GM23338 (cell line): ENCODE results near the gene NAXE. TPM values are rescaled to one million over a fixed set of nuclear protein-coding genes. Genes with fewer than 3 reads are reported as not detected.

Experiments used
- ATAC-seq: fragments of 200-7000 bp; cut with Tn5 transposase; 3 replicates; pipeline ENCODE4 v1.9.1; 2020
- DNase-seq: peaks from one replicate; pipeline ENCODE4 v3.0.0-alpha.2; 2015; ENCODE audit warnings: low spot score
- H2AFZ ChIP-seq: fragments of 200-600 bp; sonication (generic); 2 replicates; pipeline ENCODE4 v1.8.0; 2016; ENCODE audit warnings: antibody characterized with exemption, mild to moderate bottlenecking, moderate library complexity
- H3F3A ChIP-seq: fragments of 200-600 bp; sonication (generic); replicated peaks from 2 replicates; pipeline ENCODE4 v1.8.0; 2017; ENCODE audit warnings: antibody characterized with exemption, mixed run types, low read depth
- H3K27ac ChIP-seq: fragments of 200-600 bp; sonication (generic); 2 replicates; pipeline ENCODE4 v1.6.1; 2016; ENCODE audit warnings: low read depth
- H3K27me3 ChIP-seq: fragments of 200-600 bp; sonication (generic); 2 replicates; pipeline ENCODE4 v1.8.0; 2016; ENCODE audit warnings: mild to moderate bottlenecking, mixed run types, moderate library complexity; ENCODE audit not compliant: insufficient read depth
- H3K36me3 ChIP-seq: fragments of 200-600 bp; sonication (generic); 2 replicates; pipeline ENCODE4 v1.8.0; 2016; ENCODE audit warnings: mild to moderate bottlenecking; ENCODE audit not compliant: insufficient read depth
- H3K4me1 ChIP-seq: fragments of 200-600 bp; sonication (generic); 2 replicates; pipeline ENCODE4 v1.8.0; 2016; ENCODE audit warnings: mild to moderate bottlenecking, moderate library complexity; ENCODE audit not compliant: insufficient read depth
- H3K4me2 ChIP-seq: fragments of 200-600 bp; sonication (generic); 2 replicates; pipeline ENCODE4 v1.7.1; 2017; ENCODE audit warnings: mixed run types
- H3K4me3 ChIP-seq: fragments of 200-600 bp; sonication (generic); 2 replicates; pipeline ENCODE4 v1.6.1; 2016; ENCODE audit warnings: mixed run types
- H3K79me2 ChIP-seq: fragments of 200-600 bp; sonication (generic); replicated peaks from 2 replicates; pipeline ENCODE4 v1.8.0; 2017; ENCODE audit warnings: mild to moderate bottlenecking; ENCODE audit not compliant: insufficient read depth
- H3K9me2 ChIP-seq: fragments of 200-600 bp; sonication (generic); 2 replicates; pipeline ENCODE4 v1.8.0; 2017; ENCODE audit not compliant: insufficient read depth
- H4K20me1 ChIP-seq: fragments of 200-600 bp; sonication (generic); replicated peaks from 2 replicates; pipeline ENCODE4 v1.8.0; 2017; ENCODE audit warnings: mild to moderate bottlenecking; ENCODE audit not compliant: insufficient read depth
- H3K27ac Mint-ChIP-seq: 2 replicates; pipeline ENCODE4 v1.8.0; 2020; ENCODE audit warnings: inconsistent platforms, mild to moderate bottlenecking, moderate library complexity, mixed read lengths
- H3K27me3 Mint-ChIP-seq: 3 replicates; pipeline ENCODE4 v1.8.0; 2022; ENCODE audit warnings: low read depth, mild to moderate bottlenecking, moderate library complexity, mixed read lengths, inconsistent platforms; ENCODE audit not compliant: insufficient read depth, poor library complexity
- H3K36me3 Mint-ChIP-seq: 3 replicates; pipeline ENCODE4 v1.8.0; 2021; ENCODE audit warnings: low read depth, mild to moderate bottlenecking, inconsistent platforms, moderate library complexity, mixed read lengths
- H3K4me1 Mint-ChIP-seq: 3 replicates; pipeline ENCODE4 v1.8.0; 2020; ENCODE audit warnings: mild to moderate bottlenecking, inconsistent platforms, mixed read lengths
- H3K4me3 Mint-ChIP-seq: 3 replicates; pipeline ENCODE4 v1.8.0; 2021; ENCODE audit warnings: moderate library complexity, mild to moderate bottlenecking, inconsistent platforms, mixed read lengths
- H3K9me3 Mint-ChIP-seq: 3 replicates; pipeline ENCODE4 v1.8.0; 2020; ENCODE audit warnings: moderate library complexity, mild to moderate bottlenecking, inconsistent platforms, mixed read lengths
- CREB1 ChIP-seq: fragments of 250-450 bp; sonication (Bioruptor Pico); IDR thresholded peaks from 2 replicates; pipeline ENCODE4 v1.5.0; 2020; ENCODE audit warnings: low read depth, mild to moderate bottlenecking, moderate library complexity
- CTCF ChIP-seq, 2 experiments: fragments of 200-600 bp in 1 of 2; sonication (generic) in 1 of 2; conservative IDR thresholded peaks; 2 replicates each; pipeline versions ENCODE4 v1.5.1 to v1.6.1; 2016 to 2017; ENCODE audit warnings: antibody characterized with exemption in 2 of 2, low read depth in 2 of 2, mild to moderate bottlenecking in 2 of 2, moderate library complexity in 1 of 2
- EZH2 ChIP-seq: fragments of 200-600 bp; sonication (generic); IDR thresholded peaks from one replicate; pipeline ENCODE4 v1.8.0; 2017; ENCODE audit warnings: antibody characterized with exemption, mild to moderate bottlenecking, low read depth; ENCODE audit not compliant: unreplicated experiment
- EZH2phosphoT487 ChIP-seq: fragments of 200-600 bp; sonication (generic); IDR thresholded peaks from one replicate; pipeline ENCODE4 v1.8.1; 2018; ENCODE audit warnings: antibody characterized with exemption; ENCODE audit not compliant: unreplicated experiment
- JUNB ChIP-seq: IDR thresholded peaks from one replicate; pipeline ENCODE4 v1.6.1; 2016; ENCODE audit warnings: antibody characterized with exemption; ENCODE audit not compliant: unreplicated experiment
- NANOG ChIP-seq: IDR thresholded peaks from 2 replicates; pipeline ENCODE4 v1.6.1; 2016; ENCODE audit warnings: antibody characterized with exemption, borderline replicate concordance
- POLR2AphosphoS5 ChIP-seq: IDR thresholded peaks from 2 replicates; pipeline ENCODE4 v1.6.1; 2016; ENCODE audit warnings: antibody characterized with exemption, low read depth
- REST ChIP-seq: IDR thresholded peaks from one replicate; pipeline ENCODE4 v1.6.1; 2018; ENCODE audit warnings: antibody characterized with exemption; ENCODE audit not compliant: unreplicated experiment
- STAT1 ChIP-seq: IDR thresholded peaks from one replicate; pipeline ENCODE4 v1.6.1; 2016; ENCODE audit warnings: antibody characterized with exemption; ENCODE audit not compliant: unreplicated experiment
- ZNF114 ChIP-seq: fragments of 250-450 bp; sonication (Bioruptor Pico); IDR thresholded peaks from 2 replicates; pipeline ENCODE4 v1.5.0; 2020; ENCODE audit warnings: mild to moderate bottlenecking, moderate library complexity
- ZNF331 ChIP-seq: fragments of 250-450 bp; sonication (Bioruptor Pico); IDR thresholded peaks from 2 replicates; pipeline ENCODE4 v1.5.0; 2020; ENCODE audit warnings: low read depth, mild to moderate bottlenecking, moderate library complexity
- polyA plus RNA-seq: library from polyadenylated mRNA; unstranded; fragments of >200 nt; fragmentation: Nextera tagmentation; extraction: Ambion mirVana; gene quantifications from 2 replicates; pipeline ENCODE4 v1.2.1, GENCODE V29; 2016
- total RNA-seq: library from RNA; depleted of rRNA; stranded (reverse); fragments of >200 nt; shearing (Covaris generic); gene quantifications from 2 replicates; pipeline ENCODE4 v1.2.3, GENCODE V29; 2014
- TF ChIP-seq, protein P1 (sequence below): IDR thresholded peaks from 2 replicates; pipeline ENCODE4 v1.6.1; 2016; ENCODE audit warnings: antibody characterized with exemption
- TF ChIP-seq, protein P2 (sequence below): fragments of 250-450 bp; sonication (Bioruptor Pico); IDR thresholded peaks from 2 replicates; pipeline ENCODE4 v1.5.0; 2020; ENCODE audit warnings: mild to moderate bottlenecking, moderate library complexity

The NAXE gene
- total and polyA plus RNA-seq, 2 experiments from 2014 or later: 82.1 to 87.5 TPM

DNA sequence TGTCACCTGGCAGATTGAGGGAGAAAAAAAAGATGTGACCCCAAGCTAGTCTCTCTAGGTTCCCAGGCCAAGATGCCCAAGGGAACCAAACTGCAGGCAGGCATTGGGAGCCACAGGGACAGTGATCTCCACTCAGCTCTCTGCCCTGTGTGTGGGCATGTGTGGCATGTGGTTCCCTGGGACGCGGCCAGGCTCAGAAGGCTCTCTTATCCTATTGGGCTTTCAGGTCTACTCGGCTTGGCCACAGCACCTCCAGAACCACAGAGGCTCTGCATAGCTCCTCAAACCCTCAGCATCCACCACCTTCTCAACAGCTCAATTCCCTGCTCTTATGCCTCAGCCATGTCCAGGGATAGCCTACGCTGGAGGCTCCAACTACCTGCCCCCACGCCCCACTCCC is 41.2 kb upstream of the NAXE start:
- H3K27ac ChIP-seq: no peak overlapping the region
- no peak overlapping the region for H2AFZ ChIP-seq
- DNase-seq (no peak), ATAC-seq (no peak)
- no peaks in the 10 kb centered on the region for H3K9me2 ChIP-seq
- no peaks in the 10 kb centered on the region for H3F3A ChIP-seq
- H3K27me3 Mint-ChIP-seq: peaks cover 4% of the 10 kb centered on the region
- TF ChIP-seq CTCF (conservative IDR thresholded peaks at IDR 0.05; ENCODE audit: low read depth in 2 of 2) (no peak), STAT1 (no peak), REST (no peak), ZNF114 (CRISPR knock-in tag) (no peak), EZH2phosphoT487 (no peak), ZNF331 (CRISPR knock-in tag) (no peak), POLR2AphosphoS5 (no peak), JUNB (no peak), CREB1 (CRISPR knock-in tag) (no peak), EZH2 (no peak), NANOG (no peak)
- TF ChIP-seq, protein P1, sequence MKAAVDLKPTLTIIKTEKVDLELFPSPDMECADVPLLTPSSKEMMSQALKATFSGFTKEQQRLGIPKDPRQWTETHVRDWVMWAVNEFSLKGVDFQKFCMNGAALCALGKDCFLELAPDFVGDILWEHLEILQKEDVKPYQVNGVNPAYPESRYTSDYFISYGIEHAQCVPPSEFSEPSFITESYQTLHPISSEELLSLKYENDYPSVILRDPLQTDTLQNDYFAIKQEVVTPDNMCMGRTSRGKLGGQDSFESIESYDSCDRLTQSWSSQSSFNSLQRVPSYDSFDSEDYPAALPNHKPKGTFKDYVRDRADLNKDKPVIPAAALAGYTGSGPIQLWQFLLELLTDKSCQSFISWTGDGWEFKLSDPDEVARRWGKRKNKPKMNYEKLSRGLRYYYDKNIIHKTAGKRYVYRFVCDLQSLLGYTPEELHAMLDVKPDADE: no peak
- TF ChIP-seq, protein P2, sequence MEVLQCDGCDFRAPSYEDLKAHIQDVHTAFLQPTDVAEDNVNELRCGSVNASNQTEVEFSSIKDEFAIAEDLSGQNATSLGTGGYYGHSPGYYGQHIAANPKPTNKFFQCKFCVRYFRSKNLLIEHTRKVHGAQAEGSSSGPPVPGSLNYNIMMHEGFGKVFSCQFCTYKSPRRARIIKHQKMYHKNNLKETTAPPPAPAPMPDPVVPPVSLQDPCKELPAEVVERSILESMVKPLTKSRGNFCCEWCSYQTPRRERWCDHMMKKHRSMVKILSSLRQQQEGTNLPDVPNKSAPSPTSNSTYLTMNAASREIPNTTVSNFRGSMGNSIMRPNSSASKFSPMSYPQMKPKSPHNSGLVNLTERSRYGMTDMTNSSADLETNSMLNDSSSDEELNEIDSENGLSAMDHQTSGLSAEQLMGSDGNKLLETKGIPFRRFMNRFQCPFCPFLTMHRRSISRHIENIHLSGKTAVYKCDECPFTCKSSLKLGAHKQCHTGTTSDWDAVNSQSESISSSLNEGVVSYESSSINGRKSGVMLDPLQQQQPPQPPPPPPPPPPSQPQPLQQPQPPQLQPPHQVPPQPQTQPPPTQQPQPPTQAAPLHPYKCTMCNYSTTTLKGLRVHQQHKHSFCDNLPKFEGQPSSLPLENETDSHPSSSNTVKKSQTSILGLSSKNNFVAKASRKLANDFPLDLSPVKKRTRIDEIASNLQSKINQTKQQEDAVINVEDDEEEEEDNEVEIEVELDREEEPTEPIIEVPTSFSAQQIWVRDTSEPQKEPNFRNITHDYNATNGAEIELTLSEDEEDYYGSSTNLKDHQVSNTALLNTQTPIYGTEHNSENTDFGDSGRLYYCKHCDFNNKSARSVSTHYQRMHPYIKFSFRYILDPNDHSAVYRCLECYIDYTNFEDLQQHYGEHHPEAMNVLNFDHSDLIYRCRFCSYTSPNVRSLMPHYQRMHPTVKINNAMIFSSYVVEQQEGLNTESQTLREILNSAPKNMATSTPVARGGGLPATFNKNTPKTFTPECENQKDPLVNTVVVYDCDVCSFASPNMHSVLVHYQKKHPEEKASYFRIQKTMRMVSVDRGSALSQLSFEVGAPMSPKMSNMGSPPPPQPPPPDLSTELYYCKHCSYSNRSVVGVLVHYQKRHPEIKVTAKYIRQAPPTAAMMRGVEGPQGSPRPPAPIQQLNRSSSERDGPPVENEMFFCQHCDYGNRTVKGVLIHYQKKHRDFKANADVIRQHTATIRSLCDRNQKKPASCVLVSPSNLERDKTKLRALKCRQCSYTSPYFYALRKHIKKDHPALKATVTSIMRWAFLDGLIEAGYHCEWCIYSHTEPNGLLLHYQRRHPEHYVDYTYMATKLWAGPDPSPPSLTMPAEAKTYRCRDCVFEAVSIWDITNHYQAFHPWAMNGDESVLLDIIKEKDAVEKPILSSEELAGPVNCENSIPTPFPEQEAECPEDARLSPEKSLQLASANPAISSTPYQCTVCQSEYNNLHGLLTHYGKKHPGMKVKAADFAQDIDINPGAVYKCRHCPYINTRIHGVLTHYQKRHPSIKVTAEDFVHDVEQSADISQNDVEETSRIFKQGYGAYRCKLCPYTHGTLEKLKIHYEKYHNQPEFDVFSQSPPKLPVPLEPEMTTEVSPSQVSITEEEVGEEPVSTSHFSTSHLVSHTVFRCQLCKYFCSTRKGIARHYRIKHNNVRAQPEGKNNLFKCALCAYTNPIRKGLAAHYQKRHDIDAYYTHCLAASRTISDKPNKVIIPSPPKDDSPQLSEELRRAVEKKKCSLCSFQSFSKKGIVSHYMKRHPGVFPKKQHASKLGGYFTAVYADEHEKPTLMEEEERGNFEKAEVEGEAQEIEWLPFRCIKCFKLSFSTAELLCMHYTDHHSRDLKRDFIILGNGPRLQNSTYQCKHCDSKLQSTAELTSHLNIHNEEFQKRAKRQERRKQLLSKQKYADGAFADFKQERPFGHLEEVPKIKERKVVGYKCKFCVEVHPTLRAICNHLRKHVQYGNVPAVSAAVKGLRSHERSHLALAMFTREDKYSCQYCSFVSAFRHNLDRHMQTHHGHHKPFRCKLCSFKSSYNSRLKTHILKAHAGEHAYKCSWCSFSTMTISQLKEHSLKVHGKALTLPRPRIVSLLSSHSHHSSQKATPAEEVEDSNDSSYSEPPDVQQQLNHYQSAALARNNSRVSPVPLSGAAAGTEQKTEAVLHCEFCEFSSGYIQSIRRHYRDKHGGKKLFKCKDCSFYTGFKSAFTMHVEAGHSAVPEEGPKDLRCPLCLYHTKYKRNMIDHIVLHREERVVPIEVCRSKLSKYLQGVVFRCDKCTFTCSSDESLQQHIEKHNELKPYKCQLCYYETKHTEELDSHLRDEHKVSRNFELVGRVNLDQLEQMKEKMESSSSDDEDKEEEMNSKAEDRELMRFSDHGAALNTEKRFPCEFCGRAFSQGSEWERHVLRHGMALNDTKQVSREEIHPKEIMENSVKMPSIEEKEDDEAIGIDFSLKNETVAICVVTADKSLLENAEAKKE (CRISPR knock-in tag): no peak
- no peaks in the 10 kb centered on the region; the same call in 1 of the 2 replicates for H4K20me1 ChIP-seq
- H3K4me1 ChIP-seq: no peaks in the 10 kb centered on the region
- no peaks in the 10 kb centered on the region for H3K79me2 ChIP-seq
- H3K36me3 ChIP-seq: peaks cover 5% of the 10 kb centered on the region; the same call in 1 of the 2 replicates
- H3K9me3 Mint-ChIP-seq: no peaks in the 10 kb centered on the region
- no peak overlapping the region for H3K4me3 ChIP-seq
- no peak overlapping the region for H3K27ac Mint-ChIP-seq
- no peaks in the 10 kb centered on the region for H3K4me1 Mint-ChIP-seq
- H3K27me3 ChIP-seq: no peaks in the 10 kb centered on the region
- H3K4me3 Mint-ChIP-seq: no peak overlapping the region
- H3K36me3 Mint-ChIP-seq: peaks cover 18% of the 10 kb centered on the region
- H3K4me2 ChIP-seq: no peak overlapping the region
